HEK293 (cell line): ENCODE data around the gene TNKS2.
A peak's percentile ranks its signal among the peaks of the same experiment; 100 is the strongest.

Experiments
- GLI4 ChIP-seq: fragments of 450-650 bp; formaldehyde crosslinking; IDR thresholded peaks from 2 replicates; pipeline ENCODE4 v1.5.1; 2016; ENCODE audit warnings: missing biosample characterization, missing genetic modification characterization
- HOXD13 ChIP-seq: sonication (generic); formaldehyde crosslinking; IDR thresholded peaks from 2 replicates; pipeline ENCODE4 v1.8.0; 2022; ENCODE audit warnings: missing genetic modification reagents, borderline replicate concordance
- KLF16 ChIP-seq: fragments of 450-650 bp; formaldehyde crosslinking; IDR thresholded peaks from 2 replicates; pipeline ENCODE4 v1.5.1; 2017; ENCODE audit warnings: missing biosample characterization, missing genetic modification characterization
- KLF8 ChIP-seq: fragments of 450-650 bp; formaldehyde crosslinking; IDR thresholded peaks from 2 replicates; pipeline ENCODE4 v1.5.1; 2016; ENCODE audit warnings: missing biosample characterization, missing genetic modification characterization
- RBAK ChIP-seq: fragments of 450-650 bp; formaldehyde crosslinking; IDR thresholded peaks from 2 replicates; pipeline ENCODE4 v1.5.1; 2016; ENCODE audit warnings: missing biosample characterization, missing genetic modification characterization
- SP7 ChIP-seq: fragments of 450-650 bp; formaldehyde crosslinking; IDR thresholded peaks from 2 replicates; pipeline ENCODE4 v1.5.1; 2016; ENCODE audit warnings: missing biosample characterization, missing genetic modification characterization
- ZBTB8A ChIP-seq: fragments of 450-650 bp; formaldehyde crosslinking; IDR thresholded peaks from 2 replicates; pipeline ENCODE4 v1.5.1; 2016; ENCODE audit warnings: missing biosample characterization, missing genetic modification characterization
- ZNF10 ChIP-seq: fragments of 450-650 bp; formaldehyde crosslinking; IDR thresholded peaks from 2 replicates; pipeline ENCODE4 v1.5.1; 2017; ENCODE audit warnings: missing biosample characterization, missing genetic modification characterization
- ZNF132 ChIP-seq: fragments of 450-650 bp; formaldehyde crosslinking; IDR thresholded peaks from 2 replicates; pipeline ENCODE4 v1.5.1; 2017; ENCODE audit warnings: missing biosample characterization, missing genetic modification characterization, borderline replicate concordance
- ZNF302 ChIP-seq: fragments of 450-650 bp; formaldehyde crosslinking; IDR thresholded peaks from 2 replicates; pipeline ENCODE4 v1.5.1; 2016; ENCODE audit warnings: missing biosample characterization, missing genetic modification characterization, low read depth
- ZNF366 ChIP-seq: fragments of 450-650 bp; formaldehyde crosslinking; conservative IDR thresholded peaks from 2 replicates; pipeline ENCODE4 v1.5.1; 2016; ENCODE audit warnings: missing biosample characterization, missing genetic modification characterization
- ZNF426 ChIP-seq: fragments of 450-650 bp; formaldehyde crosslinking; IDR thresholded peaks from 2 replicates; pipeline ENCODE4 v1.5.1; 2017; ENCODE audit warnings: missing biosample characterization, missing genetic modification characterization, mild to moderate bottlenecking, inconsistent platforms, moderate library complexity
- ZNF544 ChIP-seq: fragments of 450-650 bp; formaldehyde crosslinking; IDR thresholded peaks from 2 replicates; pipeline ENCODE4 v1.5.0; 2017; ENCODE audit warnings: missing biosample characterization, missing genetic modification characterization
- ZNF555 ChIP-seq: fragments of 450-650 bp; formaldehyde crosslinking; conservative IDR thresholded peaks from 2 replicates; pipeline ENCODE4 v1.5.1; 2017; ENCODE audit warnings: missing biosample characterization, mild to moderate bottlenecking, missing genetic modification characterization, inconsistent platforms
- ZNF585B ChIP-seq: fragments of 450-650 bp; formaldehyde crosslinking; IDR thresholded peaks from 2 replicates; pipeline ENCODE4 v1.5.1; 2016; ENCODE audit warnings: missing biosample characterization, missing genetic modification characterization
- ZNF610 ChIP-seq: fragments of 450-650 bp; formaldehyde crosslinking; IDR thresholded peaks from 2 replicates; pipeline ENCODE4 v1.5.1; 2016; ENCODE audit warnings: missing biosample characterization, missing genetic modification characterization, borderline replicate concordance
- ZNF707 ChIP-seq: fragments of 450-650 bp; formaldehyde crosslinking; IDR thresholded peaks from 2 replicates; pipeline ENCODE4 v1.5.1; 2016; ENCODE audit warnings: missing biosample characterization, missing genetic modification characterization
- ZNF776 ChIP-seq: fragments of 450-650 bp; formaldehyde crosslinking; IDR thresholded peaks from 2 replicates; pipeline ENCODE4 v1.5.0; 2017; ENCODE audit warnings: missing biosample characterization, missing genetic modification characterization, borderline replicate concordance
- ZNF837 ChIP-seq: fragments of 450-650 bp; formaldehyde crosslinking; IDR thresholded peaks from 2 replicates; pipeline ENCODE4 v1.5.1; 2016; ENCODE audit warnings: missing biosample characterization, missing genetic modification characterization
- ZSCAN23 ChIP-seq: fragments of 450-650 bp; formaldehyde crosslinking; IDR thresholded peaks from 2 replicates; pipeline ENCODE4 v1.5.1; 2016; ENCODE audit warnings: missing biosample characterization, missing genetic modification characterization
- ZSCAN30 ChIP-seq: fragments of 450-650 bp; IDR thresholded peaks from 2 replicates; pipeline ENCODE4 v1.5.1; 2018; ENCODE audit warnings: missing biosample characterization, mild to moderate bottlenecking, missing genetic modification characterization, moderate library complexity
- TF ChIP-seq, protein P1 (sequence below): fragments of 450-650 bp; formaldehyde crosslinking; optimal IDR thresholded peaks from 2 replicates; pipeline ENCODE3; 2016; ENCODE audit warnings: missing biosample characterization, mild to moderate bottlenecking, missing genetic modification characterization
- TF ChIP-seq, protein P2 (sequence below): fragments of 450-650 bp; formaldehyde crosslinking; IDR thresholded peaks from 2 replicates; pipeline ENCODE4 v1.5.1; 2016; ENCODE audit warnings: missing biosample characterization, missing genetic modification characterization
- TF ChIP-seq, protein P3 (sequence below): fragments of 450-650 bp; formaldehyde crosslinking; IDR thresholded peaks from 2 replicates; pipeline ENCODE4 v1.5.1; 2016; ENCODE audit warnings: missing biosample characterization, missing genetic modification characterization
- TF ChIP-seq, protein P4 (sequence below): fragments of 450-650 bp; formaldehyde crosslinking; IDR thresholded peaks from 2 replicates; pipeline ENCODE4 v1.5.0; 2017; ENCODE audit warnings: missing biosample characterization, missing genetic modification characterization, borderline replicate concordance
- TF ChIP-seq, protein P5 (sequence below): fragments of 450-650 bp; formaldehyde crosslinking; IDR thresholded peaks from 2 replicates; pipeline ENCODE4 v1.5.1; 2017; ENCODE audit warnings: missing biosample characterization, missing genetic modification characterization
- TF ChIP-seq, protein P6 (sequence below): fragments of 450-650 bp; formaldehyde crosslinking; IDR thresholded peaks from 2 replicates; pipeline ENCODE4 v1.5.1; 2016; ENCODE audit warnings: missing biosample characterization, missing genetic modification characterization

The TNKS2 gene

DNA sequence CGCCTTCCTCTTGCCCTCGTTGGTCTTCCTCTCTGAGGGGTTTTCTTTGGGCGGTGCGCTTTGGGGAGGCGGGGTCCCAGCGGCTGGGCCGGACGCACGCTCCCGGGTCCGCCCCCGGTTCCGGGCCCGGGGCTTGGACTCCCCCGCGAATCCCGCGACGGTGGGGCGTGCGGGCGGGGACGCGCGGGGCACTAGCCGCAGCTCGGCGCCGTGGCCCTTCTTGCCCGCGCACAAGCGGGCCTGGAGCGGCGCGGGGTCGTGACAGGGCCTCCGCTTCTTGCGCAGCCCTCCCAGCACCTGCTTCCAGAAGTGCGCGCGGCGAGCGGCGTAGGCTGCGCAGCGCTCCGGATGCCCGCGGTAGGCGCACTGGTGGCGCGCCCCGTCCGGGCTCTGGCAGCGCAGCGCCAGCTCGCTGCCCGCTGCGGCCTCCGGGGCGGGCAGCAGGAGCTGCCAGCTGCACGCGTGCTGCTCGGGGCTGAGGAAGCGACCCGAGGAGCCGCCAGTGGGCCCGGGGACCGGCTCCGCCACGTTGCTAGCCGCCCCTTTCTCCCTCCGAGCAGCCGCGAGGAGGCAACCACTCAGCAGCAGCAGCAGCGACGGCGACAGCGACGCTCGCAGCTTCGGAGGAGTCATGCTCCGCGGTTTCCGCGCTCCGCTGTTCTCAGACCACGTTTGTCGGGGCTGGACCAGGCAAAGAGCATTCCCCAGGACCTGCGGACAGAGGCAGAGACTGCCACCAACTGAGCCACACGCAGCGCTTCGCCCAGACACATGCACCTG is 110.3 kb downstream of the TNKS2 start (continued):
- TF ChIP-seq ZBTB8A (tag by site-specific recombination) (peak; percentile 41; the same call in 1 of the 2 replicates), RBAK (tag by site-specific recombination) (no peak), ZNF610 (tag by site-specific recombination) (peak; percentile 68; the same call in 1 of the 2 replicates), ZNF426 (tag by site-specific recombination) (no peak), ZNF366 (tag by site-specific recombination) (no peak; the same call in 1 of the 2 replicates), KLF16 (tag by site-specific recombination) (peak; percentile 84; the same call in 1 of the 2 replicates), ZNF585B (no peak), ZSCAN23 (tag by site-specific recombination) (no peak), ZNF707 (no peak), KLF8 (peak; percentile 52; the same call in 1 of the 2 replicates), ZNF776 (tag by site-specific recombination) (no peak), ZSCAN30 (peak; percentile 67), ZNF10 (tag by site-specific recombination) (peak; percentile 46), SP7 (peak; percentile 53), ZNF302 (tag by site-specific recombination) (no peak), ZNF544 (tag by site-specific recombination) (no peak), ZNF837 (tag by site-specific recombination) (no peak), HOXD13 (CRISPR knock-in tag) (no peak), GLI4 (tag by site-specific recombination) (no peak), ZNF555 (tag by site-specific recombination) (no peak), ZNF132 (tag by site-specific recombination) (no peak)
- TF ChIP-seq, protein P1, sequence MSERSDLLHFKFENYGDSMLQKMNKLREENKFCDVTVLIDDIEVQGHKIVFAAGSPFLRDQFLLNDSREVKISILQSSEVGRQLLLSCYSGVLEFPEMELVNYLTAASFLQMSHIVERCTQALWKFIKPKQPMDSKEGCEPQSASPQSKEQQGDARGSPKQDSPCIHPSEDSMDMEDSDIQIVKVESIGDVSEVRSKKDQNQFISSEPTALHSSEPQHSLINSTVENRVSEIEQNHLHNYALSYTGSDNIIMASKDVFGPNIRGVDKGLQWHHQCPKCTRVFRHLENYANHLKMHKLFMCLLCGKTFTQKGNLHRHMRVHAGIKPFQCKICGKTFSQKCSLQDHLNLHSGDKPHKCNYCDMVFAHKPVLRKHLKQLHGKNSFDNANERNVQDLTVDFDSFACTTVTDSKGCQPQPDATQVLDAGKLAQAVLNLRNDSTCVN (tag by site-specific recombination): peak; percentile 83
- TF ChIP-seq, protein P2, sequence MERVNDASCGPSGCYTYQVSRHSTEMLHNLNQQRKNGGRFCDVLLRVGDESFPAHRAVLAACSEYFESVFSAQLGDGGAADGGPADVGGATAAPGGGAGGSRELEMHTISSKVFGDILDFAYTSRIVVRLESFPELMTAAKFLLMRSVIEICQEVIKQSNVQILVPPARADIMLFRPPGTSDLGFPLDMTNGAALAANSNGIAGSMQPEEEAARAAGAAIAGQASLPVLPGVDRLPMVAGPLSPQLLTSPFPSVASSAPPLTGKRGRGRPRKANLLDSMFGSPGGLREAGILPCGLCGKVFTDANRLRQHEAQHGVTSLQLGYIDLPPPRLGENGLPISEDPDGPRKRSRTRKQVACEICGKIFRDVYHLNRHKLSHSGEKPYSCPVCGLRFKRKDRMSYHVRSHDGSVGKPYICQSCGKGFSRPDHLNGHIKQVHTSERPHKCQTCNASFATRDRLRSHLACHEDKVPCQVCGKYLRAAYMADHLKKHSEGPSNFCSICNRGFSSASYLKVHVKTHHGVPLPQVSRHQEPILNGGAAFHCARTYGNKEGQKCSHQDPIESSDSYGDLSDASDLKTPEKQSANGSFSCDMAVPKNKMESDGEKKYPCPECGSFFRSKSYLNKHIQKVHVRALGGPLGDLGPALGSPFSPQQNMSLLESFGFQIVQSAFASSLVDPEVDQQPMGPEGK: no peak; the same call in 1 of the 2 replicates
- TF ChIP-seq, protein P3, sequence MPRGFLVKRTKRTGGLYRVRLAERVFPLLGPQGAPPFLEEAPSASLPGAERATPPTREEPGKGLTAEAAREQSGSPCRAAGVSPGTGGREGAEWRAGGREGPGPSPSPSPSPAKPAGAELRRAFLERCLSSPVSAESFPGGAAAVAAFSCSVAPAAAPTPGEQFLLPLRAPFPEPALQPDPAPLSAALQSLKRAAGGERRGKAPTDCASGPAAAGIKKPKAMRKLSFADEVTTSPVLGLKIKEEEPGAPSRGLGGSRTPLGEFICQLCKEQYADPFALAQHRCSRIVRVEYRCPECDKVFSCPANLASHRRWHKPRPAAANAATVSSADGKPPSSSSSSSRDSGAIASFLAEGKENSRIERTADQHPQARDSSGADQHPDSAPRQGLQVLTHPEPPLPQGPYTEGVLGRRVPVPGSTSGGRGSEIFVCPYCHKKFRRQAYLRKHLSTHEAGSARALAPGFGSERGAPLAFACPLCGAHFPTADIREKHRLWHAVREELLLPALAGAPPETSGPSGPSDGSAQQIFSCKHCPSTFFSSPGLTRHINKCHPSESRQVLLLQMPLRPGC (tag by site-specific recombination): no peak
- TF ChIP-seq, protein P4, sequence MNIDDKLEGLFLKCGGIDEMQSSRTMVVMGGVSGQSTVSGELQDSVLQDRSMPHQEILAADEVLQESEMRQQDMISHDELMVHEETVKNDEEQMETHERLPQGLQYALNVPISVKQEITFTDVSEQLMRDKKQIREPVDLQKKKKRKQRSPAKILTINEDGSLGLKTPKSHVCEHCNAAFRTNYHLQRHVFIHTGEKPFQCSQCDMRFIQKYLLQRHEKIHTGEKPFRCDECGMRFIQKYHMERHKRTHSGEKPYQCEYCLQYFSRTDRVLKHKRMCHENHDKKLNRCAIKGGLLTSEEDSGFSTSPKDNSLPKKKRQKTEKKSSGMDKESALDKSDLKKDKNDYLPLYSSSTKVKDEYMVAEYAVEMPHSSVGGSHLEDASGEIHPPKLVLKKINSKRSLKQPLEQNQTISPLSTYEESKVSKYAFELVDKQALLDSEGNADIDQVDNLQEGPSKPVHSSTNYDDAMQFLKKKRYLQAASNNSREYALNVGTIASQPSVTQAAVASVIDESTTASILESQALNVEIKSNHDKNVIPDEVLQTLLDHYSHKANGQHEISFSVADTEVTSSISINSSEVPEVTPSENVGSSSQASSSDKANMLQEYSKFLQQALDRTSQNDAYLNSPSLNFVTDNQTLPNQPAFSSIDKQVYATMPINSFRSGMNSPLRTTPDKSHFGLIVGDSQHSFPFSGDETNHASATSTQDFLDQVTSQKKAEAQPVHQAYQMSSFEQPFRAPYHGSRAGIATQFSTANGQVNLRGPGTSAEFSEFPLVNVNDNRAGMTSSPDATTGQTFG: no peak
- TF ChIP-seq, protein P5, sequence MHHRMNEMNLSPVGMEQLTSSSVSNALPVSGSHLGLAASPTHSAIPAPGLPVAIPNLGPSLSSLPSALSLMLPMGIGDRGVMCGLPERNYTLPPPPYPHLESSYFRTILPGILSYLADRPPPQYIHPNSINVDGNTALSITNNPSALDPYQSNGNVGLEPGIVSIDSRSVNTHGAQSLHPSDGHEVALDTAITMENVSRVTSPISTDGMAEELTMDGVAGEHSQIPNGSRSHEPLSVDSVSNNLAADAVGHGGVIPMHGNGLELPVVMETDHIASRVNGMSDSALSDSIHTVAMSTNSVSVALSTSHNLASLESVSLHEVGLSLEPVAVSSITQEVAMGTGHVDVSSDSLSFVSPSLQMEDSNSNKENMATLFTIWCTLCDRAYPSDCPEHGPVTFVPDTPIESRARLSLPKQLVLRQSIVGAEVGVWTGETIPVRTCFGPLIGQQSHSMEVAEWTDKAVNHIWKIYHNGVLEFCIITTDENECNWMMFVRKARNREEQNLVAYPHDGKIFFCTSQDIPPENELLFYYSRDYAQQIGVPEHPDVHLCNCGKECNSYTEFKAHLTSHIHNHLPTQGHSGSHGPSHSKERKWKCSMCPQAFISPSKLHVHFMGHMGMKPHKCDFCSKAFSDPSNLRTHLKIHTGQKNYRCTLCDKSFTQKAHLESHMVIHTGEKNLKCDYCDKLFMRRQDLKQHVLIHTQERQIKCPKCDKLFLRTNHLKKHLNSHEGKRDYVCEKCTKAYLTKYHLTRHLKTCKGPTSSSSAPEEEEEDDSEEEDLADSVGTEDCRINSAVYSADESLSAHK (tag by site-specific recombination): no peak
- TF ChIP-seq, protein P6, sequence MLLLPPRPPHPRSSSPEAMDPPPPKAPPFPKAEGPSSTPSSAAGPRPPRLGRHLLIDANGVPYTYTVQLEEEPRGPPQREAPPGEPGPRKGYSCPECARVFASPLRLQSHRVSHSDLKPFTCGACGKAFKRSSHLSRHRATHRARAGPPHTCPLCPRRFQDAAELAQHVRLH: 0 out of 2 replicates have a peak, but pooled peaks have one; percentile 26
- TF ChIP-seq, all 188 proteins: peak for 53
